ENCODE data around the gene MCTP2.
A peak's percentile ranks its signal among the peaks of the same experiment; 100 is the strongest.

Gene MCTP2

GRCh38 chr15:94265009-94265408, 33.6 kb downstream of the MCTP2 start:
- no peak for DNase-seq

DNA sequence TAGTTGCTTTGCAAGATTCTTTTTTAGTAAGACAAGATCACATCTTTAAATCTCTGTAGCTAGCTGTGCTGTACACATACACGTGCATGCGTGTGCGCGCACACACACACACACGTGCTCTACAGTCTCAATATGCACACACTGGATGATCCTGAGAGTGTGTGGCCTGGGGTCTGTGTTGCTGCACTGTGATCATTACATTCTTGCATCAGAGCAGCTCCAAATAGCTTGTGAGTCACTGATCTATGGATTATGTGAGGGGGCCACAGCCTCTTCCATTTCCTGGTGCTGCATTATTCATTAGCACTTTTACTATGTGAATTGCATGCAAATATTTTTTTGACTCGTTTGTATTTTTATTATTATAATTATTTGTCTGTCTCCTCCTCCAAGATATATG, 34.6 kb downstream of the MCTP2 start:
- DNase-seq = no peak

DNA sequence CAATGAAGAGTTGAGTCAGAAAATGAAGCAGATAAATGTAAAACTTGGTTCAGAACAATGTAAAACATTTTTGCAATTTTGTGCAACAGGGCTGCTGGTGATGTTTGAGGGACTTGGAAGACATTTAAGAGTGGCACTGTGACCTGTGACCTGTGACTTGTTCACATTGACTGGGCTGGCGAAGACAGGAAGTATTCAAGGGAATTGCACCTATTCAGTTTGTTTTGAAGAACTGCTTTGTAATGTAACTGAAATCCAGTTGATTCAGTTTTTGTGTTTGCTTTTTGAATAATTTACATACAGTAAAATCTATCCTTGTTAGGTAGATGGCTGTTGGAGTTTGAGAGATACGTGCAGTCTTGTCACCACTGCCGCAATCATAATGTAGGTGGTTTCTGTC, 35.4 kb downstream of the MCTP2 start:
- DNase-seq = no peak

- no peak for DNase-seq
These were observed 38.6 kb downstream of the MCTP2 start for GRCh38 chr15:94269954-94270353.

DNA sequence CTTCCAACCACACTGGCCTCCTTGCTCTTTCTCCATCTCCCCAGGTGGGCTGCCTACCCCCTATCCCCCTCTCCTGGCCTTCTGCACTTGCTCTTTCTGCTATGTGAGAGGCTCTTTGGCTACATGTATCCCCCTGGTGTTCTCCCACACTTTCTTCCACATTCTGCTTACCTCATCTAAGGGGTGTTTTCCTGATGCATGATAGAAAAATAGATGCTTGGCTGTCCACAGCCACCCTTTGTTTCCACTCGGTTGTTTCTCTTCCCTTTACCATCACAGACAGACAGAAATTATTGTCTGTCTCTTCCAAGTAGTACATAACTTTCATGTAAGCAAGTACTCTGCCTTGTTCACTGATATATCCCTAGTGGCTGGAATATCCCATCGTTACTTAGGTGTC, 39.2 kb downstream of the MCTP2 start:
- no peak for DNase-seq

DNA sequence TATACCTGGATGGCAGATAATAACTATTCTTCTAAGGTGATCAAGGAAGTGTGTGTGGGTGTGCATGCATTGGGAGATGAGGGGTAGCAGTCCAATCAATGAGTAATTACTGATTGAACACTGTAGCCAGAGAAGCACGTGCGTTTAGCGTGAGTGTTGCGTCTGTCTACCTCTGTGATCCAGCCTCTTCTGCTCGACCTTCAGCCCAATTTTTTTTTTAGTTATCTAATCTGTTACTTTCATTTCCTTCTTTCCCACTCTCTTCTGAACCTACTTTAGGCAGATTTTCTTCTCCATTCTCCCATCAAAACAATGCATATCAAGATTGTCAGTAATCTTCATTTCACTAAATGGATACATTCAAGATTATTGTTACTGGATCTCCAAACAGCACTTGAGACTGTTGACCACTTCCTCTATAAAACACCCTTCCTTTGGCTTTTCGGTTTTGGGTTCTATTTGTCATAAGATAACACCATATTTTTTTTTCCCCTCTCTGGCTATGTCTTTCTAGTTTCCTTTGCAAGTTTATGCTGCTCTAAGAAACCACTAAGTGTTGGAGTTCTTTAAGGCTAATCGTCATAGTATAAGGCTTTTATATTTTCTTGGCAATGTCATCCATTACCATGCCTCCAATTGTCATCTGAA, 41.0 kb downstream of the MCTP2 start:
- peak; percentile 47 to 50 for DNase-seq

DNA sequence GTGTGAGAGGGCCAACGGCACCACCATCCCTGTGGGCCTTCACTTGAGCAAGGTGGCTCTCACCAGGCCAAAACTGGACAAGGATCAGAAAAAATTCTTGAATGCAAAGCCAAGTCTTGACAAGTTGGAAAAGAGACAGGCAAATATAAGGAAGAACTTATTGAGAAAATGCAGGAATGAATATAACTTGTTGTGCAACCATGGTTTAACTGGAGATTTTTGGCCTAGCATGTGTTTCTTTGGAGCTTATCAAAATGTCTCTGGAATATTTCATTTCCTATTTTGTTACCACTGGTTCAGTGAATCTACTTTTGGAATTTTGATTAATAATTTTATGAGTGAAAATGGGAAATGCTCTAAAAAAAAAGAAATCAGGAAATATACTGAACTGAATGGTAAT, 42.5 kb downstream of the MCTP2 start:
- no peak for DNase-seq

GRCh38 chr15:94274745-94275144, 43.4 kb downstream of the MCTP2 start:
- no peak for DNase-seq

- DNase-seq = no peak
These were observed 46.1 kb downstream of the MCTP2 start for GRCh38 chr15:94277485-94277884.

- DNase-seq = no peak
These were observed 48.4 kb downstream of the MCTP2 start for GRCh38 chr15:94279736-94280135.

GRCh38 chr15:94280301-94280700, 48.9 kb downstream of the MCTP2 start:
- DNase-seq = no peak

- DNase-seq = no peak
These were observed 51.2 kb downstream of the MCTP2 start for GRCh38 chr15:94282269-94283250.

- DNase-seq = peak; percentile 23 to 26
These were observed 55.2 kb downstream of the MCTP2 start for GRCh38 chr15:94286583-94286982.

GRCh38 chr15:94287794-94288246, 56.5 kb downstream of the MCTP2 start:
- peak; percentile 81 to 83 for DNase-seq

DNA sequence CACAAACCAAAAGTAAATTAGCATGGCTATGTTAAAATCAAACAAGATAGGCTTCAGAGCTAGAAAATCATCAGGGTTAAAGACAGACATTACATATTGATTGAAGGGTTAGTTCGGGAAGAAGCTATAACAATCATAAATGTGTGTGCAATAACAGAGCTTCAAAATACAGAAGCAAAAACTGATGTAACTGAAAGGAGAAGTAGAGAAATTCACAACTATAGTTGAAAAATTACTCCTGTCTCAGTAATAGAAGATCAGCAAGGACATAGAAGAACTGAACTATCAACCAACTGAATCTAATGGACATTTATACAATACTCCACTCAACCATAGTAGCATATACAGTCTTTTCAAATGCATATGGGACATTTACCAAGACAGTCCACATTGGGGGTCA, 59.4 kb downstream of the MCTP2 start:
- peak in 1 of 2 experiments; percentile 33 for DNase-seq

- DNase-seq = no peak
These were observed 62.3 kb downstream of the MCTP2 start for GRCh38 chr15:94293411-94294402.

DNA sequence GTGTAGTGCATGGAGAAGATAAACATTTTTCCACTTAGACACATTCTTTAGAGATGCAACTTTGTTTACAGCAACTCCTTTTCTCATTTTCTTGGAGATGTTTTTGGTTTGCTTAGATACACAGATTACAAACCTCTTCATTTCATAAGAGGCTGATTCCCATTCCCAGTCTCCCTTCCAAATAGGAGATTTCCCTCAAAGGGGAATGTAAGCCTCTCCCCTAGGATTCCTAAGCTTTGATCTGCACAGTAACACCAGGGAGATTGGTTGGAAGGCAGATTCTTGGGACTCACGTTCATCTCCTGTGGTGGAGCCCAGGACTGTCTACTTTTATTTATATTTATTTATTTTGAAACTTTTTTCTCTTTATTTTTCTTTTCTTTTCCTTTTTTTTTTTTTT, 63.2 kb downstream of the MCTP2 start:
- DNase-seq = no peak

DNA sequence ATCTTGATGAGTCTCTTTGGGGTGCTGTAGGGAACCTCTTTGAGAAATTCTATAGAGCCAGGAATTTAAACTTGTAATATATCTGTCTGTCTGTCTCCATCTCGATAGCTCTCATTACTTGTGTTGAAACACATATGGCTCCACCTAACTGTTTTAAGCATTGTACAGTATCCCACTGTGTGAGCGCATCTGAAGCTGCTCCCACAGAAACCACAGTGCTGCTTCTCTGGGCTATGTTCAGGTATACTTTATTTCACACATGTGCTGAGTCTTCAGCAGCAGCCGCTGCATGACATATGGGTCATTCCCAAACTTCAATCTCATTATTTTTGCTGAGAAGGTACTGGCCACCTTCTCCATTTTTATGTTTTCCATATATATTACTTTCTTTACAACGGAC, 63.9 kb downstream of the MCTP2 start:
- DNase-seq = no peak

GRCh38 chr15:94296717-94297116, 65.4 kb downstream of the MCTP2 start:
- DNase-seq = no peak

DNA sequence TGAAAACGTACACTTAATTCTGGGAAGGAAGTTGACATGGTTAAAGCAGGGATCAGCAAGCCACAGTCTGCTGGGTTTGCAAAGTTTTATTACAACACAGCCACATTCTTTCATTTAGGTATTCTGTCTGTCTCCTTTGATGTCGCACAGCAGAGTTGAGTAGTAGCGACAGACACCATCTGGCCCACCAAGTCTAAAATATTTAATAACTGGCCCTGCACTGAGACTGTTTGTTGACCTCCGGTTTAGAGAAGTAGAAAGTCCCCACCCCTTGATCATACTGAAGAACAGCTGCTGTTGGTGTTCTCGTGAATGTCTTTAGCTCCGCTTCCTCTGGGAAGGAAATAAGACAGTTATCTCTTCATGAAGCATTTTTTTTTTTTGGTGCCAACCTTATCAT, 66.2 kb downstream of the MCTP2 start:
- DNase-seq = peak; percentile 62 to 88

DNA sequence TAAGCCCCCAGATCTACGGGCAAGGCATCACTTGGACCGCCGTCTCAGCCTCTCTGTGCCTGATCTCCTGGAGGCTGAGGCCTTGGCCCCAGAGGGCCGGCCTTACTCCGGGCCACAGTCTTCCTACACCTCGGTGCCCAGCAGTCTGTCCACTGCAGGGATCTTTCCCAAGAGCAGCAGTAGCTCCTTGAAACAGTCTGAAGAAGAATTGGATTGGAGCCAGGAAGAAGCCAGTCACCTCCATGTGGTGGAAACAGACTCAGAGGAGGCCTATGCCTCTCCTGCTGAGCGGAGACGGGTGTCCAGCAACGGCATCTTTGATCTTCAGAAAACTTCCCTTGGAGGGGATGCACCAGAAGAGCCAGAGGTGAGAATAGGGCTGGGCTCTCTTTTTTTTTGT, 67.0 kb downstream of the MCTP2 start:
- DNase-seq = peak in 1 of 2 experiments; percentile 10

- no peak for DNase-seq
These were observed 69.3 kb downstream of the MCTP2 start for GRCh38 chr15:94300612-94301011.

GRCh38 chr15:94305133-94305532, 73.8 kb downstream of the MCTP2 start:
- peak in 1 of 2 experiments; percentile 8 for DNase-seq

All from Kasumi-1 (cell line).